DOHH2 (cell line): ENCODE measurements around the gene KIAA1191.

Source experiments
- EZH2phosphoT487 ChIP-seq: fragments of 200-600 bp; sonication (generic); IDR thresholded peaks from 2 replicates; pipeline ENCODE4 v1.6.1; 2017; ENCODE audit warnings: borderline replicate concordance, mild to moderate bottlenecking, antibody characterized with exemption, low read length, moderate library complexity, mixed read lengths
- TF ChIP-seq, protein P1 (sequence below): fragments of 200-600 bp; sonication (generic); IDR thresholded peaks from one replicate; pipeline ENCODE4 v1.5.1; 2014; ENCODE audit warnings: antibody characterized with exemption, mild to moderate bottlenecking, low read depth, low read length; ENCODE audit not compliant: poor library complexity, severe bottlenecking

DNA sequence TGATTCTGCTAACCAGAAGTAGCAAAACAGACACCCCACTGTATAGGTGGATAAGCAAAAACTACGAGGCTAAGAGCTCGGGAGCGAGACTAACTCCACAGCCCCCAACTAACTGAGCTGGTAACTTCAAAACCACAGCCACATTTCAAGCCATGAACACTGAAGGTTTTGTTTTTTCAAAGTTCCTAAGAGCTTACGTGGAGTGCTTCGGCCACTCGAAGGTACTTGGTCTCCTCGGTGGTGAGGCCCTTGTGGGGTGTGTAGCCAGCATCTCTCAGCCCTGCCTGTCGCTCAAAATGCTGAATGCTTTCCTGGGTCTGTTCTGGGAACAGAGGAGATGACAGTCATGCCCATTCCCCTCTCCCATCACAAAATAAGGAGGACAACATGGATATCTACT is 11.1 kb downstream of the KIAA1191 start:
- no peak for TF ChIP-seq EZH2phosphoT487
- TF ChIP-seq, protein P1, sequence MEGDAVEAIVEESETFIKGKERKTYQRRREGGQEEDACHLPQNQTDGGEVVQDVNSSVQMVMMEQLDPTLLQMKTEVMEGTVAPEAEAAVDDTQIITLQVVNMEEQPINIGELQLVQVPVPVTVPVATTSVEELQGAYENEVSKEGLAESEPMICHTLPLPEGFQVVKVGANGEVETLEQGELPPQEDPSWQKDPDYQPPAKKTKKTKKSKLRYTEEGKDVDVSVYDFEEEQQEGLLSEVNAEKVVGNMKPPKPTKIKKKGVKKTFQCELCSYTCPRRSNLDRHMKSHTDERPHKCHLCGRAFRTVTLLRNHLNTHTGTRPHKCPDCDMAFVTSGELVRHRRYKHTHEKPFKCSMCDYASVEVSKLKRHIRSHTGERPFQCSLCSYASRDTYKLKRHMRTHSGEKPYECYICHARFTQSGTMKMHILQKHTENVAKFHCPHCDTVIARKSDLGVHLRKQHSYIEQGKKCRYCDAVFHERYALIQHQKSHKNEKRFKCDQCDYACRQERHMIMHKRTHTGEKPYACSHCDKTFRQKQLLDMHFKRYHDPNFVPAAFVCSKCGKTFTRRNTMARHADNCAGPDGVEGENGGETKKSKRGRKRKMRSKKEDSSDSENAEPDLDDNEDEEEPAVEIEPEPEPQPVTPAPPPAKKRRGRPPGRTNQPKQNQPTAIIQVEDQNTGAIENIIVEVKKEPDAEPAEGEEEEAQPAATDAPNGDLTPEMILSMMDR = no peak
